GM18873 (cell line): ENCODE data around the gene ADORA2A.

Experiments
- ATAC-seq: cut with Tn5 transposase; IDR thresholded peaks from one replicate; pipeline ENCODE4 v1.9.1; 2021; ENCODE audit warnings: mild to moderate bottlenecking, moderate library complexity, moderate number of reproducible peaks; ENCODE audit not compliant: unreplicated experiment, low FRiP score

Gene ADORA2A

DNA sequence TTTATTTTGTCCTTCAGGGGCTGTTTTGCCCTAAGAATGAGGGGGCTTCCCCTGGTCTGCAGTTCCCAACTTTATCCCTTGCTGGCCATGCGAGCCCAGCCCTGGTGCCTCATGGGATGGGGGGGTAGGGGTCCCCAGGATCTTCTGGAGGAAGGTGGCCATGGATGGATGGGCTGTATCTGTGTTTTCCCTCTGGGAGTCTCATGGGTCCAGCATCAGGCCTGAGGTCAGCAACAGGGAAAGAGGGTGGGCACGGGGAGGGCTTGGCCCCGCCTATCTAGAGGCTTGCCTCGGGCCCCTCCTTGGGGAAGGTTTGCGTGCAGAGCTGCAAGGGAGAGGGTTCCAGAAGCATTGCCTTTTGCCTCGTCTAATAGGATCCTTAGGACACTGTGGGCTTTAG is 10.8 kb upstream of the ADORA2A start:
- no peak for ATAC-seq

DNA sequence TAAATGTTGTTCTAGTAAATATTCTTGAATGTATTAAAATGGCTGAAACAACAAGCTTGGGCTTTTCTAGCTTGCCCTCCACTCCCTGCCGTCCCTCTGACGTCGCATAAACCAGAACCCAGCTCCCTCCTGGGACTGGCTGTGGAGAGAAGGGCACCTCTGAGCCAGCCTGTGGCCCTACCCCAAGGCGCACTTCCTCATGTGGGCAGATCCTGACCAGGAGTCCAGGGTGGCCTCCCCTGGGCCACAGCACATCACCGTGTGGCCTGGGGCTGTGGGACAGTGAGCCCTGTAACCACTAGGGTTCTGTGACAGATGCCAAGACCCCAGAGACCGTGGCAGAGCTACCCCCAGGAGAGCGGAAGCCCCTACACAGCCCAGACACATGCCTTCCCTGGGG is 10.2 kb upstream of the ADORA2A start:
- ATAC-seq: no peak

DNA sequence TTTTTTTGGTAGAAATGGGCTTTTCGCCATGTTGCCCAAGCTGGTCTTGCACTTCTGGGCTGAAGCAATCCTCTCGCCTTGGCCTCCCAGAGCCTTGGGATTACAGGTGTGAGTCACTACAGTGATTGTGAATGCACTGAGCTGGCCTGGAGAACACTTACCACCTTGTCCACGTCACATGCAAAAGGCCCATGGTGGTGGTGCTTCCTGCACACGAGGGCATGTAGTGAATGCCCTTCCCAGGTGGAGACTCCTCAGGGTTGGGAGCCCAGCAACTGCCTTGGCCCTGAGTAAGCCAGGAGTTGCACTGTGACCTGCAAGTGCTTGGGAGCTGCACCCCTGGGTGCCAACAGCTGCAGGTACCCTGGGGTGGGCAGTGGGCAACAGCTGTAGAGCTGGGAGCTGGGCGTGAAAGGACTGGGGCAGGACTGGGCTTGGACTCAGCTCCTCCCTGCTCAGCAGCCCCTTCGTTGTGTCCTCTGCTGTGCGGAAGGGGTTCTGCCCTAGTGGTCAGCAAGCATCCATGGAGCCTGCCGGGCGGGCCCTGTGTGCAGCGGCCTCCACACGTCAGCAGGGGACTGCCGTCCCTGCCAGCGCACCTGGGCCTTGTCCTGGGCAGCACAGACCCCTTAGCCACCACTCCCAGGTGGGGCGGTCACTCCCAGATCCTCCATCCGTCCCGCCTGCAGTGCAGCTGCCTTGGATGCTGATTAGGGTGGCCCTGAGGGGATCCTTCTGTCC is 9.3 kb upstream of the ADORA2A start:
- no peak for ATAC-seq

DNA sequence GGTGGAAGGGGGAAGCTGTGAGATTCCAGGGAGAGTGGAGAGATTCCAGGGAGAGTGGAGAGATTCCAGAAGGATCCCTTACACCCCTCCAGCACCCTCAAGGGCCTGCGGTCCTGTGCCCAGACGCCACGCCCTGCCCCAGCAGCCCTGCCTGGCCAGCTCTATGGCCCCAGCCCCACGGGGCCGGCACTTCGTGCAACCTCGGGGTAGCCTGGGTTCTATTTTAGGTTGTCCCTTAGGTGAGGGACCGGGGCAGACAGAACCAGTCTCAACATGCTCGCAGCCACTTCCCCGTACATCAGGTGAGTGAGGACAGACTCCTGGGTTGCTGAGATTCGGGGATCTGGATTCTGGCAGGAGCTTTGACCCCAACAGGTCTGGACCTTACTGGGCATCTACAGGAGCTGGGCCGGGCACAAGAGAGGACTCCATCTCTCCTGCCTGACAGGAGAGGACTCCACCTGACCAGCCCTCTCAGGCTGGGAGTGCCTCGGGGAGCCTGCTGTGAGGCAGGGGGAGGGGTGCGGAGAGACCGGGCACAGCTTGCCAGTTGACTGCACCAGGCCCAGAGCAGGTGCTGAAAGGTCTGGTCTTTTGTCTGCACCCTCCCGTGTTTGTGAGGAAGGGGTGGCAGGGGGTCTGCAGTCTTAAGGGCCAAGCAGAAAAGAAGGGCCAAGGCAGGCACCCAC is 8.5 kb upstream of the ADORA2A start:
- ATAC-seq: no peak

DNA sequence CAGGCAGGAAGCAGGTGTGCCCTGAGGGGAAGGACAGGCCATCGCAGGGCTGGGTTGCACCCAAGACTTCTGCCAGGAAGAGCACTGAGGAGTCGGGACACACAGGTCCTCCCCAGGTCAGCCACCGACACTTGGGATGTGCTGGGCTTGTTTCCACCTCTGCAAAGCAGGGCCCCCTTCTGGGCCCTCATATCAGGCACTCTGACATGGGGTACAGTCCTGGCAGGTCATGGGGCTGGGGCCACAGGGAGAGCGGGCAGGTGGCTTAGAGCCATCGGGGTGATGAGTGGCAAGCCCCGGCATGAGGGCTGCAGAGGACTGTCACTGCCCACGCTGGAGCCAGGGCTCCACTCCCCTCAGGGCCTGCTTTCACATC is 7.9 kb upstream of the ADORA2A start:
- ATAC-seq: no peak

DNA sequence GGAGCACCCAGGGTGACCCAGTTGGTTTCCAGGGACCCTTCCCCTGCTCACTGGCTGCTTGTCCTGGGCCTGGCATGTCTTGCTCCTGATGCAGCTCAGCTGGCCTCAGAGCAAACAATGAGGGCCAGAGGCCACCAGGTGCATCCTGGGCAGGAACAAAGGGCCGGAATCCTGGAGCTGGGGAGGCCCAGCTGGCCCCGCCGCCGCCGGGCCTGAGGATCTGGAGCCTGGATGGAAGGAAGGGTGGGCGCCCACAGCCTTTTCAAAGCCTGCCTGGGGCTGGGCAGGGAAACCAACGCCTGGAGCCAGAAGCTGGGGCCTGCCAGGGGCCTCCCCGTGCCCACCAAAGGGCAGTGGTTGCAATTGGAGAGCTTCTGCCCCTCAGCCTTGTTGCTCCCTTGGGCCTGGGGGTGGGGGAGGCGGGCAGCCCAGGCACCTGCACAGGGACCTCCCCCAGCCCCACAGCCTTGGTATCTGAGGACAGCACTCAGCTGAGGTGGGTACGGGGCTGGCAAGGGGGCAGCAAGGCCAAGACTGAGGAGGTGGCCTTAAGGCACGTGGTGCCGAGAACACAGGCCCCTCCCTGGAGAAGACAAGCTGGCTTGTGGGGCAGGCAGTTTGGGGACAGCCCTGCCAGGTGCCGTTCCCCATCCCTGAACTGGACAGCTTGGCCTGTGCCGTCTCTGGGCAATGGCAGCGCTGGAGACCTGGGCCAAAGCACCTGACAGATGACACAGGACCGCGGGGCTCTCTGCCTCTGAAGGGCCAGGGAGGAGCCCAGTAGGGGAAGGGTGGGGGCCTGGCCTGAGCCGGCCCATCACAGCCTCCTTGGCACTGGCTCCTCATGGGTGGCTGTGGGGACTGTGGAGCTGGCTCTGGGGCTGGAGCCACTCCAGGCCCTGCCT is 7.1 kb upstream of the ADORA2A start:
- no peak for ATAC-seq

DNA sequence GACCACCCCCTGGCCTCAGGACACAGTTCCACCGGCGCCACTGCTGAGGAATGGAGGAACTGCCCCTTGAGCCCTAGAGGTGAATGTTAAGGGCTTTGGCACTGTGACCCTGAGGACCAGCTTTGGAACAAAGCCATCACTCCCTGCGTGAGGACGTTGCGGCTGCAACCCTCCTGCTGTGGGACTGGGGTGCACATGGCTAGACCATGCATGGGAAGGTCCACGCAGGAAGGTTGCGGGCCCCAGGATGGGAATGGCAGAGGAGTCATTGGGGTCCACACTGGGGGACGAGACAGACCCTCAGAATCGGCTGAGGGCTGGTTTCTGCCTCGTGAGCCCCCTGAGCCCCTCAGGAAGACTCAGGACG is 6.4 kb upstream of the ADORA2A start:
- ATAC-seq: no peak

DNA sequence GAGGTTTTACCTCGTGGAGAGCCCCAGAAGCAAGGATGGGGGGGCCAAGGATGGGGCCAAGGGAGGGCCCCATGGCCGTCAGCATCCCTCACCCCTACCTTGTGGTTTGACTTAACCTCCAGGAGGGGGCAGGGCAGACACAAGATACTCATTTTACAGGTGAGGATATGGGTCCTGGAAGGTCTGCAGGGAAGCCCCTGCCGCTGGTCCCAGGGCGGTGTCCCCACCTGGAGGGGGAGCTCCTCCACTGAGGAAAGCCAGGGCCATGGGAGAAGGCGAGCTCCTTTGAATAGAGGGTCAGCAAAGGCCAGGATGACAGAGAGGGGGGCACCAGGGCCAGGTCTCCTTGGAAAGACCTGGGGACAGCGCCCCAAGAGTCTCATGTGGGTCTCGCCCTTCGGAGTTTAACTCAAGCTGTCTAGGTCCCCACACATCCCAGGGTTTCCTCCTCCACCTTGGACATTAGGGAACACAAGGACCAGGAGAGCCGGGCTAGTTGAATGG is 5.9 kb upstream of the ADORA2A start:
- ATAC-seq: no peak

DNA sequence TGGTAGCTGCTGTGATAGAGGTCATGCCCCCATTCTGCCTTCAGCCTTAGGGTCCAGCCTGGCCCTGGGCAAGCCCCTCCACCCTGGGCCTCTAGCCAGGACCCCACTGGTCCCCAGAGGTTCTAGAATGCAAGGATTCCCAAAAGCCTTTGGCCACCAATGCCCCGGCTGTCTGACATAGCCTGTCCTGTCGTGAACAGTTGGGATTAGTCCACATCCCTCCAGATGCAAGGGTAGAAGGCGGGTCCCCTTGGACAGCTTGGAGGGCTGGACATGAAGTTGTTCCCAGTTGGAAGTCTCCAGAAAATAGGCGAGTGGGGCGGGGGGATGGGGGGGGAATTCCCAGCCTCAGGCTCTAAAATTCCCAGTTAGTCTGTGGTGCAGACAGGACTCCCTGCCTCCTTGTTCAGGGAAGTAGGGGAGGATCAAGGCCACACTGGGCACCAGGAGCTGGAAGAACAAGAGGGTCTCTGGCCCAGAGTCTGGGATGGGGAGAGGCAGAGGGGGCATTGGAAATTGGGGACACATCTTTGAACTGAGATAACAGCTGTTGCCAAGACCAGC is 5.2 kb upstream of the ADORA2A start:
- no peak for ATAC-seq

DNA sequence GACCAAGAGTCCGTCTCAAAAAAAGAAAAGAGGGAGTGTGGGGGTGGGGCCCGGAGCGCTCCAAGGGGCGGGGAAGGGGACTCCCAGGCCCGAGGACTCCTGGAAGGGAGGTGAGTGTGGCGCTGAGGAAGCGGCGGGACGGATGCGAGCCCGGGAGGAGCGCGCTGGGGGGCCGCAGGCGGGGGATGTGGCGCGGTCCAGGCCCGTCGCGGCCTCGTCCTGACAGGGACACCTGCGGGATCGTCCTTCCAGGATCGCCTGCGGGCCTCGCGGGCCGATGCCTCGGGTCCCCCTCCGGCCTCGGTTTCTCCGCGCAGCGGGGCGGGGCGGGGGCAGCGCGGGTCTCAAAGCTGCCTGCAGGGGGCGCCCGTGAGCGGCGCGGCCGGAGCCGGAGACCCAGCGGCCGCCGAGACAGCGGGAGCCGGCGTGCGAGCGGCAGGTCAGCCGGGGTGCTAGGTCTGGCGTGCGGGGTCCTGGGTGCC is 3.8 kb upstream of the ADORA2A start:
- no peak for ATAC-seq

DNA sequence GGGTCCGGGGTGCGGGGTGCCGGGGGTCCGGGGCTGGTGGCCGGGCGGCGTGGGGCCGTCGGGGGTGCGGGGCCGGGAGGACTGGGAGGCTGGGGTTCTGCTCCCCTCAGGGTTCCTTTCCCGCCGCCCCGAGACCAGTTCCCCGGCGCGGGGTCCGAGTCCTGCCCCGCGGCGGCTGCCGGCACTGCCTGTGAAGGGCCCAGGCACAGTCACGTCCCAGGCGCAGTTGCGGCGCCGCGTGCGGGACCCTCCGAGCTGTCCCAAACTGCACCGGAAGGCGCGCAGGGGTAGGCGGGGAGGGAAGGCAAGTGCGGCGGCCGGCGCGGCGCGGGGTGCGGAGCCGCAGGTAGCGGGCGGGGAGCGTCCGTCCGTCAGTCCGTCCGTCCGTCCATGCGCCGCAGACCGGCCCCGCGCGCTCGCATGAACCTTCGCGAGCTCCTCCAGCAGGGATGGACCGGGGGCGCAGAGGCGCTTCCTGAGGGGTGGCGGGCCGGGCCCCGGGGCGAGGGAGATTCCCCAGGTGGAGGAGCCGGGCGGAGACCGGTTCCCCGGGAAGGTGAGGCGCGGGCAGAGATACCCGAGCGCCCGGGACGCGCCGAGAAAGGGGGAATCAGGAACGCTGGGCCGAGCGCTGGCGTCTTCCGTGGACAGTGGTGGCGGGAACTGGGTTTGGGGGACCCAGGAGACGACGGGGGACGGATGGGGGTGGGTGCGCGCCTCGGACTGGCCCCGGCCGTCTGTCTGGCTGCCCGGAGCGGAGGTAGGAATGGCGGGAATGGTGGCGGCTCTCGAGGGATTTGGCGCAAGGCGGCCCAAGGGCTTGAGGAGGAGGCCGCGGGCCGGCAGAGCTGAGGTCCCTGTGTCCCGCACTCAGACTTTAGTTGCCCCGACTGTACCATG is 3.1 kb upstream of the ADORA2A start:
- no peak for ATAC-seq

DNA sequence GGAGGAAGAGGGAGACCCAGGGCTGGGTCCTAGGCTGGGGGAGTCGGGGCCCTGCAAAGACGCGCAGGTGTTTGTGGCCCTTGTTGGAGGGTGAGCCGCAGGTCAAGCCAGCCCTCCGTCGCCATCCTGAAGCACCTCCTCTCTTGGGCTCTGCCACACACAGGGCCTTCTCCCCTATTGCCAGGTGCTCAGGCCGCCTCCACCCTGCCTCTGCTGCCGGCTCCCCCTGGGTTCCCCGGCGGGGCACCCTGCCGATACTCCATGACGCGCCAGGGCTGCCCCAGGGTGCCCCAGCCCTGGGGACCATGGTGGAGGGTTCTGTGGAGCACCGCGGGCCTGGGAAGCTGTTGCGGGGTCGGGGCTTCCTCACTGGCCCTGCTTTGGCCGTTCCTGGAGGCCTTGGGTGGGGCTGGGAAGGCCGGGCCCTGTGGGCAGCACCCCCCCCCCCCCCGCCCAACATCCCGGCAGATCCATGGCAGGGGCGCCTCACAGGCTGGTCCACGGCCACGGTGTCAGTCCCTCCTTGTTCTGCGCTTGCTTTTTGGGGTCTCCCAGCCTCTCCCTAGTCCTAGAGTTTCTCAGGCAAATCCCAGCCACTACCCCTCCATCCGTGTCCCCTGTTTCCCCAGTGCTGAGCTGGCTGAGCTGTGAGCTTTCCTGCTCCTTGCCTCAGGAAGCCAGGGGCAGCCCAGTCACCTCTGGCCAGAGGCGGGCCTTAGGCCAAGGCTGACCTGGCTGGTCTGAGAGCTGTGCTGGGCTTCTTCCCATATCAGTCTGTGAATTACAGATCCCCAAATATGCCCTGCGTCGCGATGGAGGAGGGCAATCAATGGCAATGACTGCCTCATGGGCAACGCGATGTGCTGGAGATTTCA is 2.3 kb upstream of the ADORA2A start:
- no peak for ATAC-seq

DNA sequence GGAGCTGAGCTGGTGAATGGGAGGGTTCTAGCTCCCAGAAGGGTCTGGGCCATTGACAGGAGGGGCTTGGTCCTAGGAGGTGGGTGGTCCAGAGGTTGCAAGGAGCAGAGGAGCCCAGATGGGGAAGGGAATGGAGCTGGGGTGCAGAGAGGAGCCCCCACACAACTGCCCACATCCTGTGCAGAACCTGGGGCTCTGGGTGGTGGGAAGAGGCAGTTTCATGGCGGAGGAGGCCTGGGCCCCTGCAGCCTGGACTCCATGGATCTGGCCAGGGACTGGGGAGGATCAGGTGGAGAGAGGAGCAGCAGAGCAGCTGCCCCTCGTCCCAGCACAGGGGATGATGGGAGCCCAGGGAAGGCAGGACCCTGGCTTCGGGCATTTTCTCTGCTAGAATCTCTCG is 963 bp upstream of the ADORA2A start:
- ATAC-seq: no peak

DNA sequence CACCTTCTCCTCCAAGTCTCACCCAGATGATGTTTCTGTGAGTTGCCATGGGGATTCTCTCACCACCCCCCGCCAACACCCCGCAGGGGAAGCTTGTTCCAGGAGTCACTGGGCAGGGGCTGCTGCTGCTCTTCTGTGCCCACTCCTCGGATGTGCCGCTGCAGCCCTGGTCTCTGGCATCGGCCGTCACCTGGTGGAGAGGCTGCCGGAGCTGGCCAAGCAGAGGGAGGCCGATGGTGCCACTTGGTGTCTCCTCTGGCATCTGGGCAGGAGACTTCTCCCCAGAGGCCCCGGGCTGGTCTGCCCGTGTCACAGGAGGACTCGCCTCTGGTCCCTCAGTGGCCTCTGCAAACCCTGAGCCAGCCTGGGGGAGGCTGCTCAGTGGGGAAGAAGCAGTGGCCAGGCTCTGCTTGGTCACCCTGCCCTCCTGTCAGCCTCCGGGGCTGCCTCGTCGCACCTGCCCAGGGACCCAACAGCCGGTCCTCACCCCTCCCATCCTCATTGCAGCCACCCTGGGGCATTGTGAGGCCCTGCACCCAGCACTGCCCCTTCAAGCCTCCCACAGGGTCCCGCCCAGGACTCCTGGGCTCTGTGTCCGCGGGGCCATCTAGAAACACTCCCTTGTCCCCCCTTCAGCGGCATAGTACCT is 424 bp upstream of the ADORA2A start:
- ATAC-seq: peak; percentile 3

DNA sequence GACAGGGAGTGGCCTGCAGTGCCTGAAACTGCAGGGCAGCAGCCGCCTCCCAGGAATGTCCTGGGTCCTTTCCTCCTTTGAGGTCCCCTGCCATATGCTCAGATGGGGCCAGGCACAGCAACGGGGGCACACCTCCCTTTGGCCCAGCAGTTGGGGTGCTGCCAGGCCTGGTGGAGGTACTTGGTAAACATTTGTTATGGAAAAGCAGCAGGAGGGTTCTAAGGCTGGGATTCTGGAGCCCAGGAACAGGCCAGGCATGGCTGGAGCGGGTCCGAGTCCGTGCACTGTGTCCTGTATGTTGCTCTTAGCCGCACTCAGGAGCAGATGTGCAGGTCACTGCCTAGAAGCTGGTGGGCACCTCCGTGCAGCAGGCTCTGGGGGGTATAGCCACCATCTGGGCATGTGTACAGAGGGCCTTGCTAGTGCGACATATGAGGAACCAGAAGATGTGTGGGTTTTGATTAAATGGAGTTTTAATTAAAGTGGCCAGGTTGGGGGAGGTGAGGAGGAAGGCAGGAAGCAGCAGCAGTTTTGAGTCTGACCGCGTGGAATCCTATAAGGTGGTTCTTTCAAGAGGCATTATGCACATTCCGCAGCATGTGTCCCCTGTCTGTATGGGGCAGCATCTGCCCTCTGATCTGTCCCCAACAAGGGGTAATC is 1.5 kb downstream of the ADORA2A start:
- no peak for ATAC-seq

DNA sequence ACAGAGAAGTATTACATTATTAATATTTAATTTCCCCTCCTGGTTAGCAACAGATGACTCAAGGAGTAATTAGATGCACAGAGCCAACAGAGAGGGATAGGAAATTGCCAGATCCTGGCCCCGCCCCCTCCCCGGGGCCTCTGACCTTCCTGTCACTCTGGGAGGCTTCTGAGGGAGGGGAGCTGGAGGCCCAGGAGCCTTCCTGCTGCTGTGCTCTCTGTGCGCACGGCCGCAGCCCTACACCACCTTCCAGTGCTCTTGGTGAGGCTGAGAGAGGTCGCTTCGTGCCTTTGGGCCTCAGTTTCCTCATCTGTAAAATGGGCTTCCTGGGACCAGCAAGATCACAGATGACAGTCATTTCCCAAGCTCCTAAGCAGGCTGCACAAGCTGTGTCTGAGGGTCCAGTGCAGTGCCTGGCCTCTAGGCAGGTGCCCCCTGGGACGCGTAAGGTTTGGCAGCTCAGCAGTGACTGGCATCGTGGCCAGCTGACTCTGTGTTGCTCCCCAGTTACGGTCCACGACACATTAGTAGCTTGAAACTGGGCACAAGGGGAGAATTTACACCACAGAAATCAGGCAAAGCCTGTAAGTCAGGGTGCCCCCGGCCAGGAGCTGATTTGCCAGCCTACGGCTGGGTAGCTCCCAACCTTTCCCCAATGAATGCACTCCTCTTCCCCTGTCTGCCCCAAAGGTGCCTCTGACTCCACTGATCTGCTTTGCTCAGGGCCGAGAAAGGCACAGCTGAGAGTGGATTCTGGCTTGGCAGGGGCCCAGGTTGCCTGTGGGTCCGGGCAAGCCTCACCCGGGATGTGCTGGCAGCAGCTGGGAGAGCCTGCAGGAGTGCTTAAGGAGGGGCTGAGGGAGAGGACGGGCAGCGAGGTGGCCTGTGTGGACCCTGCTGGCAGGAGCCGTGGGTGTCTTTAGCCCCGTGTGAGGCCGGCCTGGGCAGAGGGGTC is 2.3 kb downstream of the ADORA2A start:
- ATAC-seq: no peak
